ENCODE measurements around the gene PCNX2. TPM values are rescaled to one million over a fixed set of nuclear protein-coding genes. Genes with fewer than 3 reads are reported as not detected.

PCNX2 gene
- total and polyA plus RNA-seq, 2 of the 8 experiments (the other 6 are each of a cell fraction or from before 2014, with no cell fraction given): 46.1 to 57.6 TPM

DNA sequence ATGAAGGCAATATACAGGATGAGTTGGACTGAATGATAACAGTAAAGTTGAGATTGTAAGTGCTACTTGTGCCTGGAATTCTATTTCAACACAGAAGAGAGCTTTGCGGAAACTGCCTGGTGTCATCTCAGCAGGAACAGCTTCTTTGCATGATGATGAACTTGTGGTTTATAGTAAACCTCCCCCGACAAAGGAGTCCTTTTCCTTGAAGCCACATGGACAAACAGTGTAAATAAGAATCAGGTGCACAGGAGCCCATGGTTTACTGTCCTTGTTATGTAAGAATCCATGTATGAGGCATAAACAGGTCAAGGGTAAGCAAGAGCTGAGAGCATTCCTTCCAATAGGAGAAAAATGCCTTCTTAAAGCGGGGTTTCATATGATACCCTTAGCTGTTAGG is 66.2 kb downstream of the PCNX2 start (continued):
- TF ChIP-seq, protein P1, sequence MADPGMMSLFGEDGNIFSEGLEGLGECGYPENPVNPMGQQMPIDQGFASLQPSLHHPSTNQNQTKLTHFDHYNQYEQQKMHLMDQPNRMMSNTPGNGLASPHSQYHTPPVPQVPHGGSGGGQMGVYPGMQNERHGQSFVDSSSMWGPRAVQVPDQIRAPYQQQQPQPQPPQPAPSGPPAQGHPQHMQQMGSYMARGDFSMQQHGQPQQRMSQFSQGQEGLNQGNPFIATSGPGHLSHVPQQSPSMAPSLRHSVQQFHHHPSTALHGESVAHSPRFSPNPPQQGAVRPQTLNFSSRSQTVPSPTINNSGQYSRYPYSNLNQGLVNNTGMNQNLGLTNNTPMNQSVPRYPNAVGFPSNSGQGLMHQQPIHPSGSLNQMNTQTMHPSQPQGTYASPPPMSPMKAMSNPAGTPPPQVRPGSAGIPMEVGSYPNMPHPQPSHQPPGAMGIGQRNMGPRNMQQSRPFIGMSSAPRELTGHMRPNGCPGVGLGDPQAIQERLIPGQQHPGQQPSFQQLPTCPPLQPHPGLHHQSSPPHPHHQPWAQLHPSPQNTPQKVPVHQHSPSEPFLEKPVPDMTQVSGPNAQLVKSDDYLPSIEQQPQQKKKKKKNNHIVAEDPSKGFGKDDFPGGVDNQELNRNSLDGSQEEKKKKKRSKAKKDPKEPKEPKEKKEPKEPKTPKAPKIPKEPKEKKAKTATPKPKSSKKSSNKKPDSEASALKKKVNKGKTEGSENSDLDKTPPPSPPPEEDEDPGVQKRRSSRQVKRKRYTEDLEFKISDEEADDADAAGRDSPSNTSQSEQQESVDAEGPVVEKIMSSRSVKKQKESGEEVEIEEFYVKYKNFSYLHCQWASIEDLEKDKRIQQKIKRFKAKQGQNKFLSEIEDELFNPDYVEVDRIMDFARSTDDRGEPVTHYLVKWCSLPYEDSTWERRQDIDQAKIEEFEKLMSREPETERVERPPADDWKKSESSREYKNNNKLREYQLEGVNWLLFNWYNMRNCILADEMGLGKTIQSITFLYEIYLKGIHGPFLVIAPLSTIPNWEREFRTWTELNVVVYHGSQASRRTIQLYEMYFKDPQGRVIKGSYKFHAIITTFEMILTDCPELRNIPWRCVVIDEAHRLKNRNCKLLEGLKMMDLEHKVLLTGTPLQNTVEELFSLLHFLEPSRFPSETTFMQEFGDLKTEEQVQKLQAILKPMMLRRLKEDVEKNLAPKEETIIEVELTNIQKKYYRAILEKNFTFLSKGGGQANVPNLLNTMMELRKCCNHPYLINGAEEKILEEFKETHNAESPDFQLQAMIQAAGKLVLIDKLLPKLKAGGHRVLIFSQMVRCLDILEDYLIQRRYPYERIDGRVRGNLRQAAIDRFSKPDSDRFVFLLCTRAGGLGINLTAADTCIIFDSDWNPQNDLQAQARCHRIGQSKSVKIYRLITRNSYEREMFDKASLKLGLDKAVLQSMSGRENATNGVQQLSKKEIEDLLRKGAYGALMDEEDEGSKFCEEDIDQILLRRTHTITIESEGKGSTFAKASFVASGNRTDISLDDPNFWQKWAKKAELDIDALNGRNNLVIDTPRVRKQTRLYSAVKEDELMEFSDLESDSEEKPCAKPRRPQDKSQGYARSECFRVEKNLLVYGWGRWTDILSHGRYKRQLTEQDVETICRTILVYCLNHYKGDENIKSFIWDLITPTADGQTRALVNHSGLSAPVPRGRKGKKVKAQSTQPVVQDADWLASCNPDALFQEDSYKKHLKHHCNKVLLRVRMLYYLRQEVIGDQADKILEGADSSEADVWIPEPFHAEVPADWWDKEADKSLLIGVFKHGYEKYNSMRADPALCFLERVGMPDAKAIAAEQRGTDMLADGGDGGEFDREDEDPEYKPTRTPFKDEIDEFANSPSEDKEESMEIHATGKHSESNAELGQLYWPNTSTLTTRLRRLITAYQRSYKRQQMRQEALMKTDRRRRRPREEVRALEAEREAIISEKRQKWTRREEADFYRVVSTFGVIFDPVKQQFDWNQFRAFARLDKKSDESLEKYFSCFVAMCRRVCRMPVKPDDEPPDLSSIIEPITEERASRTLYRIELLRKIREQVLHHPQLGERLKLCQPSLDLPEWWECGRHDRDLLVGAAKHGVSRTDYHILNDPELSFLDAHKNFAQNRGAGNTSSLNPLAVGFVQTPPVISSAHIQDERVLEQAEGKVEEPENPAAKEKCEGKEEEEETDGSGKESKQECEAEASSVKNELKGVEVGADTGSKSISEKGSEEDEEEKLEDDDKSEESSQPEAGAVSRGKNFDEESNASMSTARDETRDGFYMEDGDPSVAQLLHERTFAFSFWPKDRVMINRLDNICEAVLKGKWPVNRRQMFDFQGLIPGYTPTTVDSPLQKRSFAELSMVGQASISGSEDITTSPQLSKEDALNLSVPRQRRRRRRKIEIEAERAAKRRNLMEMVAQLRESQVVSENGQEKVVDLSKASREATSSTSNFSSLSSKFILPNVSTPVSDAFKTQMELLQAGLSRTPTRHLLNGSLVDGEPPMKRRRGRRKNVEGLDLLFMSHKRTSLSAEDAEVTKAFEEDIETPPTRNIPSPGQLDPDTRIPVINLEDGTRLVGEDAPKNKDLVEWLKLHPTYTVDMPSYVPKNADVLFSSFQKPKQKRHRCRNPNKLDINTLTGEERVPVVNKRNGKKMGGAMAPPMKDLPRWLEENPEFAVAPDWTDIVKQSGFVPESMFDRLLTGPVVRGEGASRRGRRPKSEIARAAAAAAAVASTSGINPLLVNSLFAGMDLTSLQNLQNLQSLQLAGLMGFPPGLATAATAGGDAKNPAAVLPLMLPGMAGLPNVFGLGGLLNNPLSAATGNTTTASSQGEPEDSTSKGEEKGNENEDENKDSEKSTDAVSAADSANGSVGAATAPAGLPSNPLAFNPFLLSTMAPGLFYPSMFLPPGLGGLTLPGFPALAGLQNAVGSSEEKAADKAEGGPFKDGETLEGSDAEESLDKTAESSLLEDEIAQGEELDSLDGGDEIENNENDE (IDR thresholded peaks at IDR 0.05; ENCODE audit: insufficient replicate concordance, low read length): no peak
- TF ChIP-seq HDAC2 (IDR thresholded peaks at IDR 0.05; ENCODE audit: borderline replicate concordance in 1 of 2, low read depth in 2 of 2, low read length in 2 of 2) (no peak), ASH2L (IDR thresholded peaks at IDR 0.05; ENCODE audit: low read length) (no peak), YY1 (IDR thresholded peaks at IDR 0.05; ENCODE audit: low read depth, low read length) (no peak), HDAC6 (IDR thresholded peaks at IDR 0.05; ENCODE audit: low read depth, low read length) (no peak)
- TF ChIP-seq, protein P2, sequence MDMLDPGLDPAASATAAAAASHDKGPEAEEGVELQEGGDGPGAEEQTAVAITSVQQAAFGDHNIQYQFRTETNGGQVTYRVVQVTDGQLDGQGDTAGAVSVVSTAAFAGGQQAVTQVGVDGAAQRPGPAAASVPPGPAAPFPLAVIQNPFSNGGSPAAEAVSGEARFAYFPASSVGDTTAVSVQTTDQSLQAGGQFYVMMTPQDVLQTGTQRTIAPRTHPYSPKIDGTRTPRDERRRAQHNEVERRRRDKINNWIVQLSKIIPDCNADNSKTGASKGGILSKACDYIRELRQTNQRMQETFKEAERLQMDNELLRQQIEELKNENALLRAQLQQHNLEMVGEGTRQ (IDR thresholded peaks at IDR 0.05; ENCODE audit: low read length): no peak
